ENCODE data around the gene KRT24.

The KRT24 gene

DNA sequence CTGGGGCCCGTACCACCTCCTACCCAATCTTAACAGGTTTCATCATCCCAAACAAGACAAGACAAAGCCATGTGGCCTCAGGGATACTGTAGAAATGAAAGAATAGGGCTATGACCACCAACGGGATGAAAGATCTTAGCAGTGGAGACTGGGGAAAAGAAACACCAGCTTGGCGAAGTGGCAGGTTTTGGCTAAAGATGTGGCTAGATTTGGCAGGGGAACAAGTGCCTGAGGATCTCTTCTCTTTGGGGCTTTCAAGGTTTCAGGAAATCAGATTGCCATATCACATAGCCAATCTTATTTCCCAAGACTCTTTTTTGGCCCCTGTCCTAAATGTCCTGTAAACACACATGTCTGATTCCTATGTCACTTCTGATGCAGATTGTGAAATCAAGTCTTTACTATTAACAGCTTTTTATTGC is 6.9 kb downstream of the KRT24 start:
- FAIRE-seq (no peak), DNase-seq (ENCODE audit: extremely low spot score, insufficient read length, low read depth) (no peak)

DNA sequence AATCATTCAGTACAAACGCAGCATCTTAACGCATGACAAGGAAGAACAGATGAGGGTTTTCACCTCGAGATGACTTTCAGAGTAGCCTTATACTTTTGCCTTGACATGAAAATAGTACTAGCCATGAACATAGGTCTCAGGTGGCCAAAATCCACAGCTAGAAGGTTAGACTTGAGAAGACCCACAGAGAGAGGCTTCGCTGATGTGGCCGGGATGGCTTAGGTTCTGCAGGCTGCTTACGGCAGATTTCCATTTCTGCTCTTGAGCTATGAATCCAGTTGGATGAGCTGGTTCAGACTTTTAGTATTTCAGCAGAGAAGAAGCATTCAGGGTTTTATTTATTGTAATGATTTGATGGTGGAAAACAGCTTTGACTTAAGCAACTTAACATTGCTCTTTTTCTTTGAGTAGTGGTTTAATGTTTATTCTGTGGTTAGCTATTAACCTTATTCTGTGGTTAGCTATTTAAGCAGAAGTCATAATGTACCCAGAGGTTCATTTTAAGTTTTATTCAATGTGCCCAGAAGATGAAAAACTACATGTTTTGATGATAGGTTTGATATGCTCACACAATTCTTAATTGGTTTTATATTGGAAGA is 7.6 kb downstream of the KRT24 start:
- FAIRE-seq (no peak), DNase-seq (ENCODE audit: extremely low spot score, insufficient read length, low read depth) (no peak)

DNA sequence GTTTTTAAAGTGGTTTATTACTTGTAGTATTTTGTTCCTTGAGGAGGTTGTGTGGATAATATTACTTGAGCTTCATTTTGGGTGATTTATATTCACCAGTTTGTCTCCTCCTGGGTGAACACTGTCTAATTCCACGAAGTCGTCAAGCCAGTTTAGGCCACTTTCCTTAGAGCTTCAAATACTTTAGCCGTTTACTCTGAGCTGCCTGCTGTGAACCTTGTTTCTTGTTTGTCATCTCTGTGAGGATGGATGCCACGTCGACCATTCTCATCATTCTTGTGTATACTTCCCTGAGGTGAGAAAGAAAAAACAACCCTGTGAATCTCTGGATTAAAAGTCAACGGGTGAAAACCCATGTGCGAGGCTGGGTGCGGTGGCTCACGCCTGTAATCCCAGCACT is 9.0 kb downstream of the KRT24 start:
- DNase-seq (ENCODE audit: extremely low spot score, insufficient read length, low read depth), result no peak
- FAIRE-seq, result no peak

DNA sequence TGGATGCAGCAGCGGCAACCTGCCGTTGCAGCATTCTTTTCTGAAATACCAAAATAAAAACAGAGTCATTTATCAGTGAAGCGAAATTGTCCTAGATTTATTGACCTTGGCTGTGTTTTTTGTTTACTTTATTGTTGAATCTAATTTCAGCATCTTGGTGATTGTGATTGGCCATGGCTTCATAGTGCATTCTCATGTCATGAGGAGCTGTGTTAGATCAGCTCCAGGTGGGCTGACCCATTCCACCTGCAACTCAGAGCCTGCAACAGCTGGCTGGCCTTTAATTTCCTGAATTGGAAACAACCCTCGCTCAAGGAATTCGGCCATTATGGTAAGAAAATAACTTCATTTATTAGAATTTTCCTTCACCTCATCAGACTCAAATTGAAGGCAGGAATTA is 16.4 kb downstream of the KRT24 start:
- no peak for FAIRE-seq
- DNase-seq (ENCODE audit: extremely low spot score, insufficient read length, low read depth), result no peak

DNA sequence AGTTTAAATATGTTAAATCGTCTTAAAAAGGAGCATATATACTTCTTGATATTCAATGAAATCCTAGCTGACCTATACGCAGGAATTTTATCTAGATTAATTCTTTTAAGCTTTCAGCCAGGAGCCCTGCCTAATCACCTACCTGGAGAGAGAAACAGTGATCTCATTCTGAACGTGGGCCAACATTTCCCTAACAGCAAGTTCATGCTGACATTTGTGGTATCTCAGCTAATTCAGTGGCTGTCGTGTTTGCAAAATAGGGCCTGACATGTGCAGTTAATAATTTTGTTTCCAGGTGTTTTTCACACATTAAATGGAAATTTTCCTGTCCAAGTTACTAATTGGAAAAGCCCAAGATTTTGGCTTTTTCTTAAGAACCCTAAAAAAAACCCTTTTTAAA is 17.4 kb downstream of the KRT24 start:
- DNase-seq (ENCODE audit: extremely low spot score, insufficient read length, low read depth) (no peak), FAIRE-seq (no peak)

DNA sequence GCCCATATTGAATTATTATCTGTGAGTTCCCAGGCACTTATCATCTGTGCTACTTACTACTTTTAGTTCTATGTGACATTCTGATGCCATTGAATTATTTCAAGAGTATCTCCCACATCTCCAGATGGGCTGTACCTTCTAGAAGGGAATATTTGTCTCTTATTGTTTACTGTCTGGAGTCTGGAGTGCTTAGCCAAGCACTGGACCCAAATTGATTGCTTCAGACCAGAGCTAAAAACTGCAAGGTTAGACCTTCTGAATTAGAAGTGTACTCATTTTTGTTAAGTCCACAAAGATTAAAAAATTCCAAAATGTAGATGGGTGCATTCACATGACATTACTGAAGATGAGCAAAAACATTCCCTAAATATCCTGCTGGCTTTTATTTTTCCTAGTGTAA is 22.6 kb downstream of the KRT24 start:
- no peak for FAIRE-seq
- DNase-seq (ENCODE audit: extremely low spot score, insufficient read length, low read depth), result no peak

DNA sequence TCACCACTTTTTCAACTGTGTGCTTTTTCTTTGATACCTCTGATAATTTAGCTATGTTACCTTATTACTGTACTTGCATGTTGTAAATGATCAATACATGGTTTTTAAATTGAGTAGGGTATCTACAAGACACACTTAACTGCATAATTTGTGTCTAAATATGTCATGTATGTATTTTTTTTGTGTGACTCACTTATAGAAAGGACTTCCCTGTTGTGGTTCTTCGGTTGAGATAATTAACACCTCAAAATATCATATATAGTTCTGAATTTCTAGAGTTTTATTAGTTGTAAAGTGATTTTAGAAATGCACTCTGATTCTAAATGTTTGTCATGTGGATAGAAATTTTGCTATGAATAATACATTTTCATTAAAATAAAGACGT is 24.0 kb downstream of the KRT24 start:
- DNase-seq (ENCODE audit: extremely low spot score, insufficient read length, low read depth), result no peak
- FAIRE-seq, result no peak

DNA sequence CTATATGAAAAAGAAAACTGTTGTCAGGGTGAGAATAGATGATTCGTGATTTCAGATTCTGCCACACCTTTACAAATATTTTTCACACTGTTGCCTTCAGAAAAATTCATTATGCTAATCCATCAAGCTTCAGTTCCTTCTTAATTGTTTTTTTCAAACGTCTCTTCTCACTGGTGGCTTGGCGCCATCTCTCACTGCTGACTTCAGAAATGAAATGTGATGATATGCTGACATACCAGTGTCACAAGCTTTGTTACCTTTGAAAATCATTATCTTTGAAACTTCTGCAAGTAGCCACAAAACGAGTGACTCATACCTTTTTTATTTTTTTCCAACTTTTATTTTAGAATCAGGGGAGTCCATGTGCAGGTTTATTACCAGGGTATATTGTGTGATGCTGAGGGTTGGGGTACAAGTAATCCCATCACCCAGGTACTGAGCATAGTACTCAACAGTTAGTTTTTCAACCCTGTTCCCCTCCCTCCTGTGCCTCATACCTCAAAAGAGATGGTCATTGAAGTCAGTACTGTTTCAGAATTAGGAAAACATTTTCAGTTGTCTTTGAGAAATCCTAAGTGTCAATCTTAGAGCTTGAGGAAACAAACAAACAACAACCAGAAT is 24.5 kb downstream of the KRT24 start:
- DNase-seq (ENCODE audit: extremely low spot score, insufficient read length, low read depth) (no peak), FAIRE-seq (no peak)

DNA sequence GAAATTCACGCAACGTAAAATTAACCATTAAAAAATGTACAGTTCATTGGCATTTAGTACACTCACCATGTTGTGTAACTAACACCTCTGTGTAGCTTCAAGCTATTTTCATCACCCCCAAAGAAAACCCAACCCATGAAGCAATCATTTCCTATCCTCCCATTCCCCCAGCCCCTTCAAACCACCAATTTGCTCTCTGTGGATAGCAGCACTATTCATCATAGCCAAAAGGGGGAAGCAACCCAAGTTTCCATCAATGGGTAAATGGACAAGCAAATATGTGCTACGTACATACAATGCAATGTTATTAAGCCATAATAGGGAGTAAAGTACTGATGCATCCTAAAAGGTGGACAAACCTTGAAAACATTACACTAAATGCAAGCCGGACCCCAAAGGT is 27.6 kb downstream of the KRT24 start:
- no peak for DNase-seq (ENCODE audit: extremely low spot score, insufficient read length, low read depth)
- FAIRE-seq, result no peak

DNA sequence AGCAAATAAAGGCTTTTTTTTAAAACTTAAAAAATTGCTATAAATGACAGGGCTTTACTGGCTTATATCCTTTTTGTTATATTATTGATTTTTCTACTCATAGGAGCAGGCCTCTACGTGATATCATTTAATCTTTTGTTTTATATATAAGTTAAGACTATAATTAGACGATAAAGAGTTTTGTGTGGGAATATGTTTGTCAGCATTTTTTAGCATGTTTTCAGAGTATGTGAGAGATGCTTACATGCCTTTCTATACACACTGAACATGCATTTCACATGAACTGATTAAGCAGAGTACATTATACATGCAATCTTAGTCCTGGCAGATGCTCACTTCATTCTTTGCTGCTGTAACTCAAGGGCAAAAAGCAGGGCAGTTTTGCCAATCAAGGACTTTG is 30.9 kb downstream of the KRT24 start:
- DNase-seq (ENCODE audit: extremely low spot score, insufficient read length, low read depth), result no peak
- FAIRE-seq, result no peak

DNA sequence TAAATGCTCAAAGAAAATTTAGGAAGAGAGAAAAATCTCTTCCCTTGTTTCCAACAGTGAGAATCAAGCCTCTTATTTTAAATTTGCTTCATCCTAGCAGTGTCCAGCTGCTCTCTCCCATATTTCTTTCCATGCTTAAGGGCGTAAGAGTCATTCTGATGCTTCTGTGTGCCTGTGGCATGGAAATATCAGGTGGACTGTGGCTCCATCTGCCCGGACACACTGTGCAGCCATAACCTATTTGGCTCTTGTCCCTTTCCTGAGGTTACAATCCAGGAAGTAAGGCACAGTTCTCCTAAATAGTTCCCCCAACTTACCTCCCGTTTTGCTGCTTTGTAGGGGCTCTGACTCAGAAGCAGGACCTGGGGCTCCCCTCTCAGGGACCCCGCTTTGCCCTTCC is 32.3 kb downstream of the KRT24 start:
- no peak for DNase-seq (ENCODE audit: extremely low spot score, insufficient read length, low read depth)

DNA sequence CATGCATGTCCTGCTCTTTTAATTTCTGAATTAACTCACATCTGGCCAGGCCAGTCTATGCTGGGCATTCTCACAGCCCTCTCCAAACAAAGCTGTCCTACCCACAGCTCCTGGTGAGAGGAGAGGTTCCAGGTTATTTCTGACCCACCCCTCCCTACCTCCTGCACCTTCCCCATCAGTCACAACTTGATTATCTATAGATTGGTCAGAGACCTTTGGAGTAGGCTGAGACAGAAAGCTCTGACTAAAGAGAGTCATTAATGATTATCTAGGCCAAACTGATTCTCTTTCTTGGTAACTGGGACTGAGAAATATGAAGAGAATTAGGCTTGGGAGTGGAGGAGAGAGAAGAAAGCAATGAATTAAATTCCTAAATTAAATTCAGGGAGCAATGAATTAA is 37.2 kb downstream of the KRT24 start:
- FAIRE-seq, result no peak

More for the DNA sequence above, 32.3 kb downstream of the KRT24 start:
- FAIRE-seq, result no peak

DNA sequence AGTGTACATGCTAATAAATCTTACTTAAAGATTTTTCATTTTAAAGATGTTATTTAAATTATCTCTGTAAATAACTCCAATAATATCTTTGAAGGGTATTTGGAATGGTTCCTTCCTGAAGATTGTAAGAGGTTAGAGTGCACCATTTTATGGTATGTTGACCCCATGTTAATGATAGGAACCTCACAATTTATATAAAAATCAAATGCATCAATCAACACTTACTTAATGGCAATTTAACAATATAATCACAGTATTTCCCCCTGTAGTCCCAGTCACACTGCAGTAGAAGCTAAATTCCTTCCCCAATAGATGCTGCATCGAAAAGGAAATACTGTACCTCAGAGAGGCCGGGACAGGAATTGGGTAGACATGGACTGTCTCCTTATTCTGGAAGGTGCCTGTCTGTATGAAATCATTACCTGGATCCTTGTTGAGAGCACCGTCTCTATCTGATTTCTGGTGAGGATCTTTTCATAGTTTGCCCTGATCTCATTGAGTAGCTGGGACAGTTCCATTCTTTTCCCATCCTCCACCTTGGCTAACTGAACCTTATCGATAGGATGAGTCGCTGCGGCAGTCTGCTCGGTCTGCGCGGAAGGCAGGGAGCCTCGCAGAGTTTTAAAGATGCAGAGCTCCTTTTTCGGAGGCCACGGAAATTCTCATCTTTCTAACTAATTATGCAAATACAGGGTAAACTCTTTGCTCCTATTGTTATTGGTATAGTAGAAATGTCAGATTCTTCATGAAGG is 38.8 kb downstream of the KRT24 start, which contains the start of gene KRT222:
Gene KRT222 (minus strand): TSS at position 596 of the 752 bp plus-strand sequence. CDS start 78 bp downstream, at position 518.
- DNase-seq (ENCODE audit: extremely low spot score, insufficient read length, low read depth), result no peak
- FAIRE-seq, result no peak

More for the DNA sequence above, 37.2 kb downstream of the KRT24 start:
- no peak for DNase-seq (ENCODE audit: extremely low spot score, insufficient read length, low read depth)

DNA sequence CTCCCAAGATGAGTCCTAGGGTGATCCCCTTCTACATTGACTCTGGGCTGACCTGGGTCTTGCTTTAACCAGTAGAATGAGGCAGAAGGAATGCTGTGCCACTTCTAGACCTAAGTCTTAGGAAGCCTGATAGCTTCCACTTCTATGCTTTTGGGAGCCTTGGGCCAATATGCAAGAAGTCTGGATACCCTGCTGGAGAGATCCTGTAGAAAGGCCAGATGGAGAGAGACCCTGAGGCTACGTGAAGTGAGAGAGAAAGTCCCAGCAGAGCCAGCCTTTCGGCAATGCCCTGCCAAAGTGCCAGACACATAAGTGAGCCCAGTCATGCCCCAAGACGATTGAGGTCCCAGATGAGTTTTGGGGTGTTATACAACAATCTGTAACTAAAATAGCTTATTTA is 40.3 kb downstream of the KRT24 start:
- no peak for FAIRE-seq
- DNase-seq (ENCODE audit: extremely low spot score, insufficient read length, low read depth), result no peak

DNA sequence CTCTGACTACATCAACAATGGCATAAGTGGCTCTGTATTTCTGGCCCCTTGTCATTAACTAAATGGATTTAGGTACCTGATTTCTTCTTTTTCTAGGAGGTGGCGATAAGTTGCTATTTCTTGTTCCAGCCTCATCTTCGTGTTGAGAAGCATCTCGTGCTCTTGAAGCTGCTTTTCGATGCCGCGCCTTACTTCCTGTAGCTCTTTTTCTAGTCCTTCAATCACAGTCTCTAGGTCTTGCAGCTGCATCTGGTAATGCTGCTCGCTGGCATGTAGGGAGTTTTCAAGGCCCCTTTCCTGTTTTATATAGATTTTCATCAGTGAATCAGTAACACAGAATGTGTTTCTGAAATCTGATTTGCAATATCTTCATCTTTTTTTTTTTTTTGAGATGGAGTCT is 43.6 kb downstream of the KRT24 start:
- no peak for FAIRE-seq
- DNase-seq (ENCODE audit: extremely low spot score, insufficient read length, low read depth), result no peak

DNA sequence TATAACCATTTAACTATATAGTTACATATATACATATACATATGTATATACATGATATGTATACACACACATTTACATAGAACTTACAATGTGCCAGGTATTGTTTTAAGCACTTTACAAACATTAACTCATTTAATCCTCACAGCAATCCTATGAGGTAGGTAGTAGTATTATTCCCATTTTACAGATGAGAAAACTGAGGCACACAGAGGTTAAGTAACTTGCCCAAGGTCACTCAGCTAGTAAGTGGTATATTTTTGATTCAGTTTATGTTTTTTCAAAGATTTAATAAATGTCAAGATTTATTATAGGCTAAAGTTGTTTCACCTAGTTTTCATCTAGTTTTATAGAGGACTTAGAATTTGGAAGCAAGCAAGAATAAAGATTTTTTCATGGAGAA is 45.2 kb downstream of the KRT24 start:
- FAIRE-seq (no peak), DNase-seq (ENCODE audit: extremely low spot score, insufficient read length, low read depth) (no peak)

DNA sequence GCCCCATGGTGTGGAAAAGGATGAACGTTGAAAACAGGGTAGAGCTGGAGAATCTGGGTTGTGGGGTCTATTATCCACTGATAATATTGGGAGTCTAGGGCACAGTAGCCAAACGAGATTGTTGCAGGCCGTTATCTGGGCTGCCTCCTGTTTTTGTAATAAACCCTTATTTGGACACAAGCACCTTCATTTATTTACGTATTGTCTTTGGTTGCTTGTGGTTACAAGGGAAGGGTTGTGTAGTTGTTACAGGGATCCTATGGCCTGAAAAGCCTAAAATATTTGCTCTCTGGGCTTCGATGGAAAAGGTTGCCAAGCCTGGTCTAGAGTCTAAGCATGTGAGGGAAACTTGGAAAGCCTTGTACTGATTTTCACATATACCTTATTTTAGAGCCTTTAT is 51.6 kb downstream of the KRT24 start:
- no peak for DNase-seq (ENCODE audit: extremely low spot score, insufficient read length, low read depth)
- no peak for FAIRE-seq

DNA sequence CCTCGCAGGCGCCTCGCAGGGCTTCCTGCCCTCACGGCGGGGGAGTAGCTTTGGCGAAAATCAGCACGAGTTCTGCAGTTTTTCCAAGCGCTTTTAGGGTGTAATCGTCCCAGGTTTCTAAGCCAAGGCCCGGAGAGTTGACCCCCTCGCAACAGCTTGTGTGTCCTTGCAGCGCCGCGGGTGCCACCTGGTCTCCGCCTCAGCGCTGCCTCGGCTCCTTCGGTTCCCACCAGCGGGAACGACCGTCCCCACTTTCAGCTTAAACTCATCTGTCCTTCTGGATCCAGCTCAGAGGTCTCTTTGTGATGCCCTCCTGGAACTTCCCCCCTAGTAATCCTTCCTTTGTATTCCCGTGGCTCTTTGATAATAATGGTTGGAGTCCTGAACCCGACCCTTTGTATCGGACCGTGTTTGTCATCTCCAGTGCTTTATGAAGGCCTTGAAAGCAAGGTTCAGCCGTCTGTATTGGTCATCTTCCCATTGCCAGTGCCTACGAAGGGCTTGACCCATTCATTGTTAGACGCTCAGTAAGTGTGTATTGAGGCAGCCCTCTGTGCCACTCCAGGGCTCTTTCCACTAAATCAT is 55.1 kb downstream of the KRT24 start:
- FAIRE-seq, result no peak

More for the DNA sequence above, 55.1 kb downstream of the KRT24 start:
- DNase-seq (ENCODE audit: extremely low spot score, insufficient read length, low read depth), result no peak
